ENCODE measurements around the gene BOK.
A peak's percentile ranks its signal among the peaks of the same experiment; 100 is the strongest.
"Not testable (repeated sequence)": the region's sequence is repeated elsewhere in the genome, so short reads cannot be mapped to it uniquely, and the experiment has no call there.

The BOK gene

DNA sequence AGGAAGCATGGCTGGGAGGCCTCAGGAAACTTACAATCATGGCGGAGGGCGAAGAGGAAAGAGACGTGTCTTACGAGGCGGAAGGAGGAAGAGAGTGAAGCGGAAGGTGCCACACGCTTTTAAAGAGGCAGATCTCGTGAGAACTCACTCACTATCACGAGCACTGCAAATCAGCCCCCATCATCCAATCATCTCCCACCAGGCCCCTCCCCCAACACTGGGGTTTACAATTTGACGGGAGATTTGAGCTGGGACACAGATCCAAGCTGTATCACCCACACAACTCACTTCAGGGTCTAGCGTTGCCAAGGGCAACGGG is 5.1 kb upstream of the BOK start:
- DNase-seq (ENCODE audit: low read depth, low spot score), result no peak
- no peak overlapping the region for H3K4me3 ChIP-seq (ENCODE audit: low read length)

DNA sequence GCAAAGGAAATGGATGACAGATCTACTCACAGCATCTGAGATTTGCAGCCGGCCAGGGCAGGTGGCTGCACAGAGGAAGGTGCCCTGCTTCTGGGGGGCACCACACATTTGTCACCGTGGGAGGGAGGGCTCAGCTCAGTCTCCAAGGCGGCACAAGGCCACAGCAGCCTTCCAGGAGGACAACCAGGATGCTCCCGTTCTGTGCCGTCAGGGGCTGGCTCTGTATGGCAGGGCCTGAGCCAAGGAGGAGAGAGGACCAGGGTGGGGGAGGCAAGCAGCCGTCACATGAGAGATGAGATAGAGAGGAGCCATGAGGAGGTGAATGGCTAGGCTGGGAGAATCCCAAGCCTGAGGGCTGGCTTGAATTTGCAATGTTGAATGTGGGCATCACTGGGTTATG is 4.6 kb upstream of the BOK start:
- DNase-seq (ENCODE audit: low read depth, low spot score), result no peak
- no peak overlapping the region for H3K4me3 ChIP-seq (ENCODE audit: low read length)

DNA sequence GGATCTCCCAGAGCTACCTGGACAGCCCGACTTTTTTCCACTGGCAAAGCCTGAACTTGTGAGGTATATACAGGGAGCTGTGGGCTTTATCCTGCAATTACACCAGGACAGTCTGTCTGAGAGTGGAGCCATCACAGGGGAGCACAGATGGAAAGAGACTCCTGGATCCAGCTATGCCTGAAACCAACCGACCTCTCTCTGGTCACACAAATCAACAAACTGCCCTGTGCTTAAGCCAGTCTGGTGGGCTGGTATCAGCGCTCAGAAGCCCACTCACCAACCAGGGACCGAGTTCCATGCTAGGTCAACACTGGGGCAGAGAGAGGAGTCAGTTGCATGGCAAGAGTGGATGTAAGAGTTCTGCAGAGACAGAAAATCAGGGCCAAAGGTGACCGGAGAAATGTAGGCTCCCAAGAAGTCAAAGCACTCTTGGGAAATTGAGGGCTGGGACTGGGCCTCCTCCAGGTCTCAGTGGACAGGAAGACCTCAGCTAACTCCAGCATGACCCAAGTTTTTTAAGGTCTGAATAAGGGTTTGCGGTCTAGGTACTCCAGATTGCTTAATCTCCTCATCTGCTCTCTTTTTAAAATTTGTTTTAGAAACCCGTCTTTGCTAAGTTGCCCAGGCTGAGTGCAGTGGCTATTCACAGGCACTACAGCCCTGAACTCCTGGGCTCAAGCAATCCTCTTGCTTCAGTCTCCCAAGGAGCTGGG is 3.8 kb upstream of the BOK start:
- DNase-seq (ENCODE audit: low read depth, low spot score), result no peak

DNA sequence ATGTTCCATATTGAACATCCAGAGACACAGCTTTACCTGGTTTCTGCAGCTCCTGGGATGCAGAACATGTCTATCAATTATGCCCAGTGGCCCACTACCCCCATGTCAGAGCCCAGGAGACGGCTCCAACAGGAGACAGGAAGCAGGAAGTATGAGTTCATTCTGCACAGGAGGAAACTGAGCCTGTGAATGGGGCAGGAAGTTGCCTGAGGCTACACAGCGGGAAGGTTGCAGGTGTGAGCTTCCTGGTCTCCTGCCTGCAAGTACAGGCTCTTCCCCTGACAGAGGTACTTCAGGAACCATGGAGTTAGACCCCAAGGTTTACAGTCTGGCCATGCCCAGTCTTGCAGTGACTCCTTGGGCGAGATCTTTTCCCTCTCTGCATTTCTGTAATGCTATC is 2.8 kb upstream of the BOK start:
- peak; percentile 58 for DNase-seq (ENCODE audit: low read depth, low spot score)

More for the DNA sequence above, 3.8 kb upstream of the BOK start:
- H3K4me3 ChIP-seq (ENCODE audit: low read length), result no peak overlapping the region

DNA sequence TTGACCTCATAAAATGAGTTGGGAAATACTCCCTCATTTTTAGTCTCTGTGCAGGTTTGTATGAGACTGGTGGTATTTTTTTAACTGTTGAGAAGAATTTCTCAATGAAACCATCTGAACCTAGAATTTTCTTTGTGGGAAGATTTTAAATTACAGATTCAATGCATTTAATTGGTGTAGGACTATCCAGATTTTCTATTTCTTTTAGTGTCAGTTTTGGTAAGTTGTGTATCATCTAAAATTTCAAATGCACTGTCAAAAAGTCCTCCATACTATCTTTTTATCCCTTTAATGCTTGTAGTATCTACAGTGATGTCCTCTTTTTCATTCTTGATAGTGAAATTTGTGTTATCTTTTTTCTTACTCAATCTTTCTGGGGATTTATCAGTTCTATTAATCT is 1.8 kb upstream of the BOK start:
- no peak for DNase-seq (ENCODE audit: low read depth, low spot score)
- H3K4me3 ChIP-seq (ENCODE audit: low read length), result no peak overlapping the region

More for the DNA sequence above, 2.8 kb upstream of the BOK start:
- H3K4me3 ChIP-seq (ENCODE audit: low read length), result no peak overlapping the region

DNA sequence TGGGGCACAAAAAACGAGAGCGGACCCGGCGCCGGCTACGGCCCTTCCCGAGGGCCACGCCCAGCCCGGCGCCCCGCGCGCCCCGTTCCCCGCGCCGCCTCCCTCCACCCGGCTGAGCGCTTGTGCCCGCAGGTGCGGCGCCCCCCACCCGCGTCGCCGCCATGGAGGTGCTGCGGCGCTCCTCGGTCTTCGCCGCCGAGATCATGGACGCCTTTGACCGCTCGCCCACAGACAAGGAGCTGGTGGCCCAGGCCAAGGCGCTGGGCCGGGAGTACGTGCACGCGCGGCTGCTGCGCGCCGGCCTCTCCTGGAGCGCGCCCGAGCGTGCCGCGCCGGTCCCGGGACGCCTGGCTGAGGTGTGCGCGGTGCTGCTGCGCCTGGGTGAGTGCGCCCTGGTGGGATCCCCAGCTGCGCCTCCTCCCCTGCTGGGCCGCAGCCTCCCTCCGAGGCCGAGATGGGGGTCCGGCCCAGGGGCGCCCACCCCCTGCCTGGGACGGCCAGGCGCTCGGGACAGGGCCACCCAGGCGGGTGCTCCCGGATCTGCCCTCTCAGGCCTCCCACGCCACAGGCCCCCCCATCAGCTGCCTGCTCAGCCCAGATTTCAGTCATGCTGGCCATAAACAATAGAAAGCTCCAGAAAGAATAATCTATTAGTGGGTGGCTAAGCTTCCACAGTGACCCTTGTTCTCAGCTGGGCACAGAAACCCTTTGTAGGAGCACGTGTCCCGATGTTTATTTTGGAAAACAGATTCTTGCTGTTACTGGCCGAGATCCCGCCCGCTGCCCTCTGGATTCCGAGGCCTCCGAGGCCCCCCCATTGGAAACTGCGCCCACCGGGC is 997 bp downstream of the BOK start:
- H3K4me3 ChIP-seq (ENCODE audit: low read length), result peak overlapping the region; percentile 49
- no peak for DNase-seq (ENCODE audit: low read depth, low spot score)

DNA sequence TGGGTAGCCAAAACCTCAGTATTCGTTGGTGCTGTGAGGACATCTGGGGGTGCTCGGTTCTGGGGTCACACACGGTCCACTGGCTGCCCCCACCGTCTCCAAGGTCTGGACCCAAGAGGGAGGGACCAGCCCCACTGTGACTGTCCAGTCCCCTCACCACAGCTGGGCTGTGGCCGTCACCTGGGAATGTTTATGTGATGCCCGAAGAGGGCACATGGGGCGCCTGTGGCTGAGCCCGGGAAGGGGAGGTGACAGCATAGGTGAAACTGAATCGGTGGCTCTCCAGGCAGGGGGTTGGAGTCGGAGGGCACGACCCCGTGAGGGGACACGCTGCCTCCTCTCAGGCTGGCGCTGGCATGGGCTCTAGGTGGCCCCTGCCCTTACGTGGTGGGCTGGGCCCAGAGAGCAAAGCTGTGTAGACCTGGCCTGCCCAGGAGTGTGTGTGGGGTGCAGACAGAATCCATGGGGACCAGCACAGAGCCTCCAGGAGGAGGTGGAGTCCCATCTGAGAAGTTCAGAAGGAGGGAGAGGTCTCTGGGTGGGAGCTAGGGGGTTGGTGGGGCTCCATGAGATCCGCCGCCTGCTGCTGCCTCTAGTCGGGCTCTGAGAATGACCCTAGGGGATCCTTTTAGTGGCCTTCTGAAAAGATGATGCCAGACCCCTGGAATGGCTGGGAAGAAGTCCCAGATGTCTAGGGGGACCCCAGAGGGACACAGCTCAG is 1.8 kb downstream of the BOK start:
- DNase-seq (ENCODE audit: low read depth, low spot score), result no peak
- no peak overlapping the region for H3K4me3 ChIP-seq (ENCODE audit: low read length)

DNA sequence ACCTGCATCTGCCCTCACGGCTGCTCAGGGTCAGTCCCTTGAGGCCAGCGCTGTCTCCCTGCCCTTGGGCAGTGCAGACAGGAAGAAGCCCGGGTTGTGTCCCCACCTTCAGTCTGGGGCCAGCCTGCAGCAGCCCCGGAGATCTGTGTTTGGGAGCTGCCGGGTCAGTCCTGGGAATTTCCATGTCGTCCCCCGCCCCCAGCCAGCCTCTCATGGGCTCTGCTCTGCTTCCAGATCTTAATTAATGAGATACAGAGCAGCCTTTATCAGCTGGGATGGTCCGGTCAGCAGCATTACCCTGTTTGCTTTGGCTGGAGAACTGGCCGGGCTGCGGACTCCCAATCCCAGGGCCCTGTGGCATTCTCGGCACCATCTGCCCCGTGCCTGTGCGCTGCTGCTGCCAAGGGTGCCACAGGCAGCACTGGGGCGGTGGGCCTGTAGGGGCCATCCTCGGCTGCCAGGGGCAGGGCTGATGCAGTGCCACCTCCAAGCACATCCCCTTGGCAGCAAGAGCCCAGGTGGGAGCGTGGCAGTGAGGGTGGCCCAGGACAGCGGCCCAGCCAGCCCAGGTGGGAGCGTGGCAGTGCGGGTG is 2.4 kb downstream of the BOK start:
- no peak overlapping the region for H3K4me3 ChIP-seq (ENCODE audit: low read length)
- DNase-seq (ENCODE audit: low read depth, low spot score), result no peak

DNA sequence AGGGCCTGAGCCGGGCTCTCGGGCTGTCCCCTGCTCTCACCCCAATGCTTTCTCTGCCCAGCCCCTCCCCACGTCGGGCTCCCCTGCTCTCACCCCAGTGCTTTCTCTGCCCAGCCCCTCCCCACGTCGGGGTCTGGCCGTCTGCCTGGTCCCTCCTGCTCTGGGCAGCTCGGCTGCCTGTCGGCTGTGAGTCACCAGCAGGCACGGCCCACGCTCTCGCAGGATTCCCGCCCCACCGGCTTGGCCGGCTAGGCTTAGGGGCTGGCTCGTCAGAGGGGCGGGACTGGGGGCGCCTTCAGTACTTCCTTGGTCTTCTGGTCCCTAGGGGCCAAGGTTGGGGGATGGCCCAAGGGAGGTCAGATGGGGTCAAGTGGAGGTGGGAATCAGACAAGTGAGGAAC is 3.3 kb downstream of the BOK start:
- no peak overlapping the region for H3K4me3 ChIP-seq (ENCODE audit: low read length)
- no peak for DNase-seq (ENCODE audit: low read depth, low spot score)

DNA sequence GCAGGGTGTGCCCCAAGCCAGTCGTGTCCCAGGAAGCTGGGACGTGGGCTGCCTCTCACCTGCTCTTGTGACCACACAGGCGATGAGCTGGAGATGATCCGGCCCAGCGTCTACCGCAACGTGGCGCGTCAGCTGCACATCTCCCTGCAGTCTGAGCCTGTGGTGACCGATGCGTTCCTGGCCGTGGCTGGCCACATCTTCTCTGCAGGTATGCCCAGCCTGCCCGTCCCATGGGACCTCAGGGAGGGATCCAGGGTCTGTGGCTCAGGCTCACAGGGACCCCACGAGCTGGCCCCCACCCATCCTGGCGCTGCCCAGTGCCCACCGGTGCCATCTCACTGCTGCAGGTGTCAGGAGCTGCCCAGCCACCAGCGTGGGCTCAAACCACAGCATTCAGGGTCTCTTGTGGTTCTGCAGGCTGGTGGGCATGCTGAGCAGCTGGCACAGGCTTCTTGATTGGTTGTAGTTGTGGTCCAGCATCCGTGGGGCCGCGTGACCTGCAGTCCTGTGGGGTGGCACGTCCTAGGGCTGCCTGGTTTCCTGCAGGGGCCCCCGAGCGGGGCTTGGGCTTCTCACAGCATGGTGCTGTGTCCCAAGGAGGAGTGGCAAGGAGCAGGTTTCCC is 3.8 kb downstream of the BOK start:
- H3K4me3 ChIP-seq (ENCODE audit: low read length), result no peak overlapping the region
- DNase-seq (ENCODE audit: low read depth, low spot score), result no peak

DNA sequence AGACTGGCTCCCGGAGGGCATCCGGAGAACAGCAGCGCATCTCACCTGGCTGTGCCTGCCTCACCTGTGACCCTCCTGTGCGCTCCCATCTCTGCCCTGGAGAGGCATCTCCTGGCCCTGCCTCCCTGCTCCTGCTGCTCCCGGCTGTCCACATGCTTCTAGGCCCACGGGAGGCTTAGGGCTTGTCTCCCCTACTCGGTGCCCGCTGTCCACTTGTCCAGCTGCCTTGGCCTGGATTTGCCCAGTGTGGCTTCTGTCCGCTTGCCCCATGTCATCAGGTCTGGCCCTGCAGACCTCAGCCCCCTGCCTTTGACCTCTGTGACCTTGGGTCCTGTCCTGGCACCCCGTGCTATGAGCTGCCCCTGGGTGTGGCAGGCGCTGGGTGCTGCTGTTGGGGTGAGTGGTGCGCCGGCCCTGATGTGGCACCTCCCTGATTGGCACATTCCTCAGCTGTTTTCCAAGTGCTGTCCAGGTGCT is 4.5 kb downstream of the BOK start:
- no peak for DNase-seq (ENCODE audit: low read depth, low spot score)
- H3K4me3 ChIP-seq (ENCODE audit: low read length), result no peak overlapping the region

DNA sequence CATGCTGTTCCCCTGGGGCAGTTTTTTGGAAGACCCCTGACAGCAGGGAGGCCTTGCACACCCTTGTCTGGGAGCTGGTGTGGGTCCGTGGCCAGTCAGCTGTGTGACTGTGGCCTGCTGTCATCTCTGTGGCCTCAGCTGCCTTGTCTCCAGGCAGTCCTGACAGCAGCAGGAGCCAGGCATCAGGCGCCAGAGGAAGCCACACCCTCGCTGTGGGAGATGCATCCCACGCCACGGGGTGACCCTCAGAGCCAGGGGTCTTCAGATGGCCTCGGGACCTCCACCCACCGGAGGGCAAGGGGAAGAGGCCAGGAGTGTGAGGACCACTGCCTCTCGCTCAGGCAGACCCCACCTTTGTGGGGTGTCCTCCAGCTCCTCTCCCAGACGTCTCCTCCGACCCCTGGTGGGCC is 5.0 kb downstream of the BOK start:
- no peak overlapping the region for H3K4me3 ChIP-seq (ENCODE audit: low read length)
- DNase-seq (ENCODE audit: low read depth, low spot score), result no peak

DNA sequence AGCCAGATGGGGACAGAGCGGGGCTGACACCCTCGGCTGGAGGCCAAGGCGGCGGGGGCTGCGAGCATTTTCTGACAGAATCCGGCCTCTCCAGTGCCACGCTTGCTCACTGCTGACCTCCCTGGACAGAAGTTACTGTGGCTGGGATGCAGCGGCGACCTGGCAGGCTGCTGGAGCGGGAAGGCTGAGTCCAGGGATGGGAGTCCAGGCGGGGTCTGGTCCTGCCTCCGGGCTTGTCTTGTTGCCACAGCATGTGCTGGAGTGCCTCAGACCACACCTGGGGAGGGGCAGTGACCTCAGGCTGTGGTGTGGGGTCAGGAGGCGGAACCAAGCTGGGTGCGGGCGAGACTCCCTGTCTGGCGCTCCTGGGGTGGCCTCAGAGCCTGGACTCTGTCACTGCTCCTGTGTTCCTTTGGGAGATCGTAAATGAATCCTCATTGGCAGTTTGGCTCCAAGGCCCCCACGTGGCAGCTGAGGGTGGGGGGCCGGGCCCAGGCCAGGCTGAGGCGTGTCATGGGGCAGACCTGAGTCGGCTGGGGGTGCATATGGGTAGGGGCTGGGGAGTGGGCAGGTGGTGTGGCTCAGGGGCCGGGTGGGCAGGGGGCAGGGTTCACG is 5.5 kb downstream of the BOK start:
- H3K4me3 ChIP-seq (ENCODE audit: low read length), result no peak overlapping the region
- no peak for DNase-seq (ENCODE audit: low read depth, low spot score)

DNA sequence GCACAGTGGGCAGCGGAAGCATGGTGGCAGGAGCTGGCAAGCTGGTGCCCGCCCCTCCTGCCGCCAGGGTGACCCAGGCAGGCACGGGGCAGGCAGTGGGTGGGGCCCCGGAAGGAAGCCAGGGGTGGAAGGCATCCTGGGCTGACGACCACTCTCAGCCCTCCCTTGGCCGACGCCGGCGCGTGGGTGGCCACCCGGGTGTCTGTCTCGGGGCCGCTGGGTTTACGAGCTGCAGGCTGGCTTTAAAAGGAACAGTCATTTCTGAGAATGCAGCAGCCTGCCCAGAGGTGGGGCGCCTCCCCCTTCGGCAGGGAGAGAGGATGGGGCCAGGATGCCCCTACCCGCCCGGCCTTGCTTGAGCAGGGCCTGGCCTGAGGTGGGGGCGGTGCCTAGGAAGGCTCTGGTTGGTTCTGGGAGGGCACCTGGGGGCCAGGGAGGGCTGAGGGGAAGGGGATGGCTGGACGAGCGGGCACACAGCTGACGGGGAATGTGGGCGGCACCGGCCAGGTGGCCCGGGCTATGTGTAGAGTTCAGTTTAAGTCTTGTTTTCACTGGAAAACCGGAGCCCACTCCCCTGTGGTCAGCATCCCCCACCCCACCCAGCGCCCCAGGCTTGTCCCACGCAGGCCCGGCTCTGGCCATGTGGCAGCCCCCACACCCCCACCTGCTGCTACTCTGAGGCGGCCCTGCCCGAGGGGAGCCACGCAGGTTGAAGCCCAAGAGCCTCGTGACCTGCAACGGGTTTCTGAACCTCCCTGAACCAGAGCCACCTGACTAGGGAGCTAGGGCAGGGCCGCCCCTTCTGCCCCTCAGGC is 6.3 kb downstream of the BOK start:
- H3K4me3 ChIP-seq (ENCODE audit: low read length), result no peak overlapping the region

DNA sequence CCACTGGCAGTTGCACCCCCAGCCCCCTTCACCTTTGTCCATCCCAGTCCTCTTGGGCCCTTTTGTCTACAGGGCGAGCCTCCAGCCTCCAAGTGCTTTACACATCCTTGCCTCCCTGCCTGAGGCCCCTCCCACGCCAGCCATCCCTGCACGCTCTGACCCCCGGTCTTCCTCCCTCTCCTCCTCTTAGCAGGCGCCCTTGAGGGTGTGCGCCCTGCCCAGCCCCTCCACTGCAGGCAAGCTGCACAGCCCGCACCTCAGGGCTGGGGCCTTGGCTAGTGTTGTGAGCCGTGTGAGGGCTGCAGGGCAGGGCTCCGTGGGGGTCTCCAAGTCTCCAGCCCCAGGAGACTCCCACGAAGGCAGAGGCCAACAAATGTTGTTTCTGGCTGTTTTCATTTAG is 6.9 kb downstream of the BOK start:
- no peak for DNase-seq (ENCODE audit: low read depth, low spot score)
- H3K4me3 ChIP-seq (ENCODE audit: low read length), result no peak overlapping the region

More for the DNA sequence above, 6.3 kb downstream of the BOK start:
- DNase-seq (ENCODE audit: low read depth, low spot score), result no peak

DNA sequence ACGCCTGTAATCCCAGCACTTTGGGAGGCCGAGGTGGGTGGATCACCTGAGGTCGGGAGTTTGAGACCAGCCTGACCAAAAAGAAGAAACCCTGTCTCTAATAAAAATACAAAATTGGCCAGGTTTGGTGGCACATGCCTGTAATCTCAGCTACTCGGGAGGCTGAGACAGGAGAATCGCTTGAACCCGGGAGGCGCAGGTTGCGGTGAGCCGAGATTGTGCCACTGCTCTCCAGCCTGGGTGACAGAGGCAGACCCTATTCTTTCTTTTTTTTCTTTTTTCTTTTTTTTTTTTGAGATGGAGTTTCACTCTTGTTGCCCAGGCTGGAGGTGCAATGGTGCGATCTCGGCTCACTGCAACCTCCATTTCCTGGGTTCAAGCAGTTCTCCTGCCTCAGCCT is 7.5 kb downstream of the BOK start:
- H3K4me3 ChIP-seq (ENCODE audit: low read length), result not testable (repeated sequence)

DNA sequence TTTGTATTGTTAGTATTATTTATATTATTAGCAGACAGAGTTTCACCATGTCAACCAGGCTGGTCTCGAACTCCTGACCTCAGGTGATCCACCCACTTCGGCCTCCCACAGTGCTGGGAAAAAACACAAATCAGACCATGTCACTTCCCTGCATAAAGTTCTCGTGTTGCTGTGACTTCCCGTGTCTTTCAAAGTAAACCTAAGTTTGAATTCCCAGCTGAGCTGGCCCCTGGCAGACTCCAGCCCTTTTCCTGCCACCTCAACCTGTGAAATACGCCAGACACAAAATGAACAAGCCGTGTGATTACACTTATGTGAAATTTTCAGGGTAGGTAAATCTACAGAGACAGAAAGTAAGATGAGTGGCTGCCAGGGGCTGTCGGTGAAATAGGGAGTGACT is 7.9 kb downstream of the BOK start:
- DNase-seq (ENCODE audit: low read depth, low spot score), result no peak
- H3K4me3 ChIP-seq (ENCODE audit: low read length), result no peak overlapping the region

More for the DNA sequence above, 7.5 kb downstream of the BOK start:
- not testable (repeated sequence) for DNase-seq (ENCODE audit: low read depth, low spot score)

DNA sequence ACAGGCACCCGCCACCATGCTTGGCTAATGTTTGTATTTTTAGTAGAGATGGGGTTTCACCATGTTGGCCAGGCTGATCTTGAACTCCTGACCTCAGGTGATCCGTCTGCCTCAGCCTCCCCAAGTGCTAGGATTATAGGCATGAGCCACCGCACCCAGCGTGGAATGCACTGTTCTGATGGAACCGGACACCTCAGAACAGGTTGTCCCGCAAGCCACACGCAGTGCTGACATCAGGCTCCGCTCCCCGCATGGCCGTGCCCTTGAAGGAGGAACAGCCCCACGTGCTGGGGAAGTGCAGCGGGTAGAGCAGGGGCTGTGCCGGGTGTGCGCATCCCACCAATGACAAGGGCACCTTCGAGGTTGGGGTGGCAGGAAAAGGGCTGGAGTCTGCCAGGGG is 8.7 kb downstream of the BOK start:
- not testable (repeated sequence) for DNase-seq (ENCODE audit: low read depth, low spot score); H3K4me3 ChIP-seq (ENCODE audit: low read length)

Data from Jurkat, Clone E6-1 (cell line).